SH-SY5Y (cell line): Measurements from ENCODE around the gene DAB2.

Experiments used
- GATA2 ChIP-seq: IDR thresholded peaks from 2 replicates; pipeline ENCODE4 v1.6.1; 2011; ENCODE audit warnings: mild to moderate bottlenecking, low read depth, low read length
- GATA3 ChIP-seq: IDR thresholded peaks from 2 replicates; pipeline ENCODE4 v1.6.1; 2011; ENCODE audit warnings: low read depth, mild to moderate bottlenecking, low read length, moderate library complexity

GRCh38 chr5:39453606-39454005 lies 28.8 kb upstream of the DAB2 start:
- TF ChIP-seq GATA3: no peak
- no peak for TF ChIP-seq GATA2
